ENCODE measurements around the gene MAFG. TPM values are rescaled to one million over a fixed set of nuclear protein-coding genes. Genes with fewer than 3 reads are reported as not detected.

The MAFG gene
- total and polyA plus RNA-seq, 9 of the 15 experiments (the other 6 are each of a cell fraction or from before 2014, with no cell fraction given), result 1.1 to 58.1 (median 24.9) TPM

DNA sequence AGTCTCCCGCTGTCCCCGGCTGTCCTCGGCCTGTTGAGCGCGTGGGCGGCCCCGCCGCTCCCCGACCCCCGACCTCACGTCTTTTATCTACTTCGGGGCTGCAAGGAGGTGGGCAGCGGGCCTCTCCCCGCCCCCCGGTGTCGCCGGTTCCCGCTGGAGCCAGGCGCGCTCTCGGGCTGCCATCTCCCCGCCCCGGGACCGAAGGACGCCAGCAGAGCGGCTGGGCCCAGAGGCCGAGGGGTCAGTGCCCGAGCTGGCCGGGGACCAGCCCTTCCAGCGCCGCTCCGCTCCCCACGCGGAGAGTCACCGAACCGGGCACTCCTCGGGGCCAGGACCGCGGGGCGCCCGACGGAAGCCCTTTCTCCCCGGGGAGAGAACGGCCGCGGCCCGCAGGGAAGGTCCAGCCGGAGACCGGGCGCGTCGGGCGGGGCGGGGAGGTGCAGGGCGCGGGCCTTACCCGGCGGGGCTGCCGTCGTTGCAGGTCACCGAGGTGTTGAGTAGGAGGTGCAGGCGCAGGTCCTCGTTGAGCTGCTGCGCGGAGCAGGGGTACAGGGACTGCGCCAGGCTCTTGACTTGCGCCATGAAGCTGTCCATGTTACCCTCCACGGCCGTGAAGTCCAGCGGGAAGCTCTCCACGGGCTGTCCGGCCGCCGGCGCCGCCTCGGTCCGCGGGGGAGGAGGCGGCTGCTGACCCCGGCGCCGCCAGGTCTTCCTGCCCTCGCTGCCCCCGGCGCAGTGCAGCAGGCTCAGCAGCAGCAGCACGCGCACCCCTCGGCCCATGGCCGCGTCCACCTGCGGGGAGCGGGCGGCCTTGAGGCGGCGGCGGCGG is 32.8 kb upstream of the MAFG start (continued):
- TF ChIP-seq, protein P1, sequence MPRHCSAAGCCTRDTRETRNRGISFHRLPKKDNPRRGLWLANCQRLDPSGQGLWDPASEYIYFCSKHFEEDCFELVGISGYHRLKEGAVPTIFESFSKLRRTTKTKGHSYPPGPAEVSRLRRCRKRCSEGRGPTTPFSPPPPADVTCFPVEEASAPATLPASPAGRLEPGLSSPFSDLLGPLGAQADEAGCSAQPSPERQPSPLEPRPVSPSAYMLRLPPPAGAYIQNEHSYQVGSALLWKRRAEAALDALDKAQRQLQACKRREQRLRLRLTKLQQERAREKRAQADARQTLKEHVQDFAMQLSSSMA (CRISPR knock-in tag; IDR thresholded peaks at IDR 0.05), result 0 out of 2 replicates have a peak, but pooled peaks have one; percentile 5
- TF ChIP-seq MEIS2 (IDR thresholded peaks at IDR 0.05; ENCODE audit: partially characterized antibody) (no peak), ETS2 (tag; IDR thresholded peaks at IDR 0.05; ENCODE audit: borderline replicate concordance, poor library complexity, severe bottlenecking) (no peak), NRF1 (conservative IDR thresholded peaks at IDR 0.05 in 1 of 2, IDR thresholded peaks at IDR 0.05 in 1 of 2) (peak in 1 of 2 experiments; percentile 41; a peak in 2 of 4 replicates)
- TF ChIP-seq, protein P2, sequence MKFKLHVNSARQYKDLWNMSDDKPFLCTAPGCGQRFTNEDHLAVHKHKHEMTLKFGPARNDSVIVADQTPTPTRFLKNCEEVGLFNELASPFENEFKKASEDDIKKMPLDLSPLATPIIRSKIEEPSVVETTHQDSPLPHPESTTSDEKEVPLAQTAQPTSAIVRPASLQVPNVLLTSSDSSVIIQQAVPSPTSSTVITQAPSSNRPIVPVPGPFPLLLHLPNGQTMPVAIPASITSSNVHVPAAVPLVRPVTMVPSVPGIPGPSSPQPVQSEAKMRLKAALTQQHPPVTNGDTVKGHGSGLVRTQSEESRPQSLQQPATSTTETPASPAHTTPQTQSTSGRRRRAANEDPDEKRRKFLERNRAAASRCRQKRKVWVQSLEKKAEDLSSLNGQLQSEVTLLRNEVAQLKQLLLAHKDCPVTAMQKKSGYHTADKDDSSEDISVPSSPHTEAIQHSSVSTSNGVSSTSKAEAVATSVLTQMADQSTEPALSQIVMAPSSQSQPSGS (CRISPR knock-in tag; IDR thresholded peaks at IDR 0.05), result no peak
- TF ChIP-seq, protein P3, sequence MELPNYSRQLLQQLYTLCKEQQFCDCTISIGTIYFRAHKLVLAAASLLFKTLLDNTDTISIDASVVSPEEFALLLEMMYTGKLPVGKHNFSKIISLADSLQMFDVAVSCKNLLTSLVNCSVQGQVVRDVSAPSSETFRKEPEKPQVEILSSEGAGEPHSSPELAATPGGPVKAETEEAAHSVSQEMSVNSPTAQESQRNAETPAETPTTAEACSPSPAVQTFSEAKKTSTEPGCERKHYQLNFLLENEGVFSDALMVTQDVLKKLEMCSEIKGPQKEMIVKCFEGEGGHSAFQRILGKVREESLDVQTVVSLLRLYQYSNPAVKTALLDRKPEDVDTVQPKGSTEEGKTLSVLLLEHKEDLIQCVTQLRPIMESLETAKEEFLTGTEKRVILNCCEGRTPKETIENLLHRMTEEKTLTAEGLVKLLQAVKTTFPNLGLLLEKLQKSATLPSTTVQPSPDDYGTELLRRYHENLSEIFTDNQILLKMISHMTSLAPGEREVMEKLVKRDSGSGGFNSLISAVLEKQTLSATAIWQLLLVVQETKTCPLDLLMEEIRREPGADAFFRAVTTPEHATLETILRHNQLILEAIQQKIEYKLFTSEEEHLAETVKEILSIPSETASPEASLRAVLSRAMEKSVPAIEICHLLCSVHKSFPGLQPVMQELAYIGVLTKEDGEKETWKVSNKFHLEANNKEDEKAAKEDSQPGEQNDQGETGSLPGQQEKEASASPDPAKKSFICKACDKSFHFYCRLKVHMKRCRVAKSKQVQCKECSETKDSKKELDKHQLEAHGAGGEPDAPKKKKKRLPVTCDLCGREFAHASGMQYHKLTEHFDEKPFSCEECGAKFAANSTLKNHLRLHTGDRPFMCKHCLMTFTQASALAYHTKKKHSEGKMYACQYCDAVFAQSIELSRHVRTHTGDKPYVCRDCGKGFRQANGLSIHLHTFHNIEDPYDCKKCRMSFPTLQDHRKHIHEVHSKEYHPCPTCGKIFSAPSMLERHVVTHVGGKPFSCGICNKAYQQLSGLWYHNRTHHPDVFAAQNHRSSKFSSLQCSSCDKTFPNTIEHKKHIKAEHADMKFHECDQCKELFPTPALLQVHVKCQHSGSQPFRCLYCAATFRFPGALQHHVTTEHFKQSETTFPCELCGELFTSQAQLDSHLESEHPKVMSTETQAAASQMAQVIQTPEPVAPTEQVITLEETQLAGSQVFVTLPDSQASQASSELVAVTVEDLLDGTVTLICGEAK (IDR thresholded peaks at IDR 0.05), result peak; percentile 48; the same call in 1 of the 2 replicates
- TF ChIP-seq, protein P3 (CRISPR knock-in tag; IDR thresholded peaks at IDR 0.05), result no peak
- TF ChIP-seq, protein P4, sequence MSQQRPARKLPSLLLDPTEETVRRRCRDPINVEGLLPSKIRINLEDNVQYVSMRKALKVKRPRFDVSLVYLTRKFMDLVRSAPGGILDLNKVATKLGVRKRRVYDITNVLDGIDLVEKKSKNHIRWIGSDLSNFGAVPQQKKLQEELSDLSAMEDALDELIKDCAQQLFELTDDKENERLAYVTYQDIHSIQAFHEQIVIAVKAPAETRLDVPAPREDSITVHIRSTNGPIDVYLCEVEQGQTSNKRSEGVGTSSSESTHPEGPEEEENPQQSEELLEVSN (IDR thresholded peaks at IDR 0.05; ENCODE audit: borderline replicate concordance in 1 of 2, extremely low read depth in 1 of 2, insufficient read depth in 1 of 2, insufficient read length in 1 of 2, low read depth in 1 of 2, low read length in 1 of 2, poor library complexity in 1 of 2, severe bottlenecking in 1 of 2), result peak in 1 of 2 experiments; percentile 38
